ENCODE data around the gene CLDND1.

GRCh38 chr3:98565237-98565643, 42.5 kb upstream of the CLDND1 start:
- 0 out of 6 replicates have a peak, but pooled peaks of 1 of the 3 experiments have one; percentile 1 for TF ChIP-seq CTCF (IDR thresholded peaks at IDR 0.05 in 2 of 3, conservative IDR thresholded peaks at IDR 0.05 in 1 of 3; ENCODE audit: borderline replicate concordance in 1 of 3, insufficient read depth in 1 of 3, low read depth in 2 of 3, low read length in 2 of 3)
- TF ChIP-seq POLR2A (IDR thresholded peaks at IDR 0.05; ENCODE audit: borderline replicate concordance, extremely low read depth, insufficient read depth, insufficient read length) = no peak
- TF ChIP-seq ATF3 (IDR thresholded peaks at IDR 0.05) = no peak
- TF ChIP-seq RAD21 (IDR thresholded peaks at IDR 0.05; ENCODE audit: low read depth) = no peak
- TF ChIP-seq MAX (IDR thresholded peaks at IDR 0.05) = no peak
- TF ChIP-seq REST (IDR thresholded peaks at IDR 0.05; ENCODE audit: low read depth) = no peak
- TF ChIP-seq POLR2AphosphoS5 (IDR thresholded peaks at IDR 0.05; ENCODE audit: low read depth, low read length) = no peak
- TF ChIP-seq JUND (IDR thresholded peaks at IDR 0.05) = no peak; the same call in 1 of the 2 replicates
- no peak for TF ChIP-seq TCF7L2 (IDR thresholded peaks at IDR 0.05; ENCODE audit: borderline replicate concordance, extremely low read depth, insufficient read depth, insufficient read length)
